Lower leg skin (tissue), 3 donors: ENCODE results near the gene C16orf89.

Experiments
- CTCF ChIP-seq, 3 donors: fragments of 450-650 bp; IDR thresholded peaks; one replicate each; pipeline ENCODE4 v1.5.1; 2016; ENCODE audit warnings: antibody characterized with exemption in 3 of 3, mild to moderate bottlenecking in 3 of 3, moderate library complexity in 2 of 3
- POLR2A ChIP-seq, 2 donors: fragments of 450-650 bp; IDR thresholded peaks; one replicate each; pipeline ENCODE4 v1.6.1; 2016 to 2017; ENCODE audit warnings: antibody characterized with exemption in 2 of 2, mild to moderate bottlenecking in 1 of 2, moderate library complexity in 1 of 2

GRCh38 chr16:5035909-5036227 is 29.9 kb downstream of the C16orf89 start:
- no peak for TF ChIP-seq CTCF (IDR thresholded peaks at IDR 0.05)
- TF ChIP-seq POLR2A (IDR thresholded peaks at IDR 0.05) = no peak
